Breast epithelium (tissue), 3 donors: Measurements from ENCODE around the gene ABCA13.

Experiments used
- POLR2A ChIP-seq: fragments of 450-650 bp; IDR thresholded peaks from one replicate; pipeline ENCODE4 v1.6.1; 2016; ENCODE audit warnings: antibody characterized with exemption, mild to moderate bottlenecking, moderate library complexity
- POLR2AphosphoS5 ChIP-seq, 3 donors: sonication (generic); formaldehyde crosslinking; IDR thresholded peaks; one replicate each; pipeline ENCODE4 v1.6.1; 2017; ENCODE audit warnings: antibody characterized with exemption in 3 of 3
- TF ChIP-seq, protein P1 (sequence below), 3 donors: fragments of 450-650 bp; IDR thresholded peaks; one replicate each; pipeline ENCODE4 v1.5.1; 2016 to 2017; ENCODE audit warnings: antibody characterized with exemption in 3 of 3, mild to moderate bottlenecking in 3 of 3, moderate library complexity in 3 of 3

DNA sequence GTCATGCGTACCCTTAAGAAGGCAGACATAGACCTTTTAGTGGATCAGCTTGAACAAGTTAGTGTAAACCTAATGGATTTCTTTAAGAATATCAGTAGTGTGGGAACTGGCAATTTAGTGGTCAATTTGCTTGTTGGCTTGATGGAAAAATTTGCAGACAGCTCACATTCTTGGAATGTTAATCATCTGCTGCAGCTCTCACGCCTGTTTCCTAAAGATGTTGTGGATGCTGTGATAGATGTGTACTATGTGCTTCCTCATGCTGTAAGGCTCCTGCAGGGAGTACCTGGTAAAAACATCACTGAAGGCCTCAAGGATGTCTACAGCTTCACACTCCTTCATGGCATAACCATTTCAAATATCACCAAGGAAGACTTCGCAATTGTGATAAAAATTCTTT is 103.4 kb downstream of the ABCA13 start:
- TF ChIP-seq, protein P1, sequence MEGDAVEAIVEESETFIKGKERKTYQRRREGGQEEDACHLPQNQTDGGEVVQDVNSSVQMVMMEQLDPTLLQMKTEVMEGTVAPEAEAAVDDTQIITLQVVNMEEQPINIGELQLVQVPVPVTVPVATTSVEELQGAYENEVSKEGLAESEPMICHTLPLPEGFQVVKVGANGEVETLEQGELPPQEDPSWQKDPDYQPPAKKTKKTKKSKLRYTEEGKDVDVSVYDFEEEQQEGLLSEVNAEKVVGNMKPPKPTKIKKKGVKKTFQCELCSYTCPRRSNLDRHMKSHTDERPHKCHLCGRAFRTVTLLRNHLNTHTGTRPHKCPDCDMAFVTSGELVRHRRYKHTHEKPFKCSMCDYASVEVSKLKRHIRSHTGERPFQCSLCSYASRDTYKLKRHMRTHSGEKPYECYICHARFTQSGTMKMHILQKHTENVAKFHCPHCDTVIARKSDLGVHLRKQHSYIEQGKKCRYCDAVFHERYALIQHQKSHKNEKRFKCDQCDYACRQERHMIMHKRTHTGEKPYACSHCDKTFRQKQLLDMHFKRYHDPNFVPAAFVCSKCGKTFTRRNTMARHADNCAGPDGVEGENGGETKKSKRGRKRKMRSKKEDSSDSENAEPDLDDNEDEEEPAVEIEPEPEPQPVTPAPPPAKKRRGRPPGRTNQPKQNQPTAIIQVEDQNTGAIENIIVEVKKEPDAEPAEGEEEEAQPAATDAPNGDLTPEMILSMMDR (IDR thresholded peaks at IDR 0.05) = no peak
- TF ChIP-seq POLR2A (no peak), POLR2AphosphoS5 (IDR thresholded peaks at IDR 0.05) (no peak)
